Aorta (tissue), 5 donors: ENCODE data around the gene EHD2. TPM values are rescaled to one million over a fixed set of nuclear protein-coding genes. Genes with fewer than 3 reads are reported as not detected.
A peak's percentile ranks its signal among the peaks of the same experiment; 100 is the strongest.

Source experiments
- ATAC-seq: fragments of 200-7000 bp; cut with Tn5 transposase; one replicate; pipeline ENCODE4 v1.9.1; 2022; ENCODE audit warnings: moderate library complexity; ENCODE audit not compliant: low FRiP score
- DNase-seq, 2 donors: peaks; one replicate each; pipeline ENCODE4 v3.0.0-alpha.2; 2020
- H3K27ac ChIP-seq, 2 donors: one replicate each; pipeline ENCODE4 v1.5.1; 2013; ENCODE audit warnings: low read length in 2 of 2, mild to moderate bottlenecking in 2 of 2, moderate library complexity in 2 of 2, control low read depth in 1 of 2, inconsistent platforms in 1 of 2, low read depth in 1 of 2
- H3K27me3 ChIP-seq, 2 donors: one replicate each; pipeline ENCODE4 v1.6.1; 2013; ENCODE audit warnings: control low read depth in 1 of 2, low read length in 1 of 2, mild to moderate bottlenecking in 1 of 2, moderate library complexity in 1 of 2; ENCODE audit not compliant: insufficient read depth in 2 of 2, control insufficient read depth in 1 of 2
- H3K36me3 ChIP-seq, 2 donors: one replicate each; pipeline ENCODE4 v1.6.1; 2013; ENCODE audit warnings: control low read depth in 1 of 2, low read length in 1 of 2, mild to moderate bottlenecking in 1 of 2; ENCODE audit not compliant: insufficient read depth in 2 of 2, control insufficient read depth in 1 of 2
- H3K4me1 ChIP-seq, 2 donors: one replicate each; pipeline ENCODE4 v1.6.1; 2013; ENCODE audit warnings: low read length in 2 of 2, control low read depth in 1 of 2, mild to moderate bottlenecking in 1 of 2, moderate library complexity in 1 of 2; ENCODE audit not compliant: insufficient read depth in 2 of 2, control insufficient read depth in 1 of 2
- H3K4me3 ChIP-seq, 2 donors: one replicate each; pipeline ENCODE4 v1.5.1; 2013; ENCODE audit warnings: low read length in 2 of 2, control low read depth in 1 of 2, mild to moderate bottlenecking in 1 of 2
- H3K9me3 ChIP-seq: one replicate; pipeline ENCODE4 v1.6.1; 2013; ENCODE audit warnings: mild to moderate bottlenecking, low read length; ENCODE audit not compliant: control insufficient read depth
- WGBS, 2 donors: extraction: QIAGEN DNeasy Blood & Tissue Kit; methylation state at CpG; one replicate each; pipeline ENCODE4 v1.1.7; 2013; 5-methylcytosine and 5-hydroxymethylcytosine counted together
- intact Hi-C, 2 donors: fragments of 100-400 bp; cut with DNase I; formaldehyde crosslinking; loops; one replicate each; pipeline versions ENCODE4 v1.14.2 to v1.15.0; 2022
- polyA plus RNA-seq, 2 donors: library from polyadenylated mRNA; stranded (reverse); fragments of 200-250 nt; gene quantifications; one replicate each; pipeline ENCODE4 v1.2.3, GENCODE V29; 2013
- total RNA-seq, 2 donors: library from RNA; stranded (reverse); fragmentation: NEBNext Ultra II Directional; extraction: Animal tissue kit (Norgen Biotek cat#: 25700); gene quantifications; one replicate each; pipeline ENCODE4 v1.2.1, GENCODE V29; 2021
- donor health status: healthy with polysubstance abuse.
- donor health status: Bipolar disorder and iron deficiency.
- donor health status: DM: no; HTN: no; CAD: no.
- donor health status: DM: no; HTN: no; CAD: no.
- donor health status: DM: yes; HTN: yes; CAD: no.

EHD2 gene
- total and polyA plus RNA-seq, 4 donors = 38.4 to 189 (median 145) TPM

DNA sequence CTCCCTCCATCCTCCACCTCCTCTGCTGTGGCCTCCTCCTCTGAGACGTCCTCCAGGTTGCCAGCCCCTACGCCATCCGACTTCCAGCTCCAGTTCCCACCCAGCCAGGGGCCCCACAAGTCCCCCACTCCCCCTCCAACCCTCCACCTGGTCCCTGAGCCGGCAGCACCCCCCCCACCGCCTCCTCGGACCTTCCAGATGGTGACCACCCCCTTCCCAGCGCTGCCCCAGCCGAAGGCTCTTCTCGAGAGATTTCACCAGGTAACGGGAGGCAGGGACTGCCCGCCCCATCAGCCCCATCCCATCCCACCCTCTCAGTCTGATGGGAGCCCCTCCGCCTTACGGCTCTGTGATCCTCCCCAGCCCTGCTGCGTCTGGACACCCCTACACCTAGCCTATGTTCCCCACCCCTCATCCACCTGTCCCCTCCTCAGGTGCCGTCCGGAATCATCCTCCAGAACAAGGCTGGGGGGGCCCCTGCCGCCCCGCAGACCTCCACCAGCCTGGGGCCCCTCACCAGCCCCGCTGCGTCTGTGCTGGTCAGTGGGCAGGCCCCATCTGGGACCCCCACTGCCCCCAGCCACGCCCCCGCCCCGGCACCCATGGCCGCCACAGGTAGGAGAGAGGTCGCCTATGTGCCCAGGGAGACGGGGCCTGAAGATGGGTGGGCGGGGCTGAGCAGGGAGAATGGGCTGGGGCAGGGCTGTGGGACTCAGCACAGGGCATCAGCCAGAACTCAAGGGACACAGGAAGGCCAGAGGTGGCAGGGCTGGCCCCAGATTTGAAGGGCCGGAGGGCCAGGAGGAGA, 18.6 kb upstream of the EHD2 start:
- no peak overlapping the region for H3K4me3 ChIP-seq
- H3K4me1 ChIP-seq = no peaks in the 10 kb centered on the region
- H3K9me3 ChIP-seq = no peaks in the 10 kb centered on the region
- H3K27me3 ChIP-seq = no peaks in the 10 kb centered on the region
- H3K36me3 ChIP-seq = peaks cover 0 to 5% of the 10 kb centered on the region in 2 donors
- ATAC-seq (no peak), DNase-seq (no peak)
- H3K27ac ChIP-seq = no peak overlapping the region
- intact Hi-C loops = loop anchor here (5.0 to 10.0 kb wide), 4 partner anchors 82 to 410 kb away; partner anchors contain the start of gene NAPA (in 1 of the 2)
- 87 to 88% methylated on average over 25 to 28 of the region's 28 CpGs for WGBS, 2 donors

GRCh38 chr19:47695533-47696262, 17.5 kb upstream of the EHD2 start:
- intact Hi-C loops = loop anchor here (5.0 to 10.0 kb wide), 4 partner anchors 83 to 411 kb away; partner anchors contain the start of gene NAPA (in 1 of the 2)
- no peak for ATAC-seq
- H3K4me3 ChIP-seq = no peak overlapping the region
- DNase-seq = no peak
- H3K27ac ChIP-seq = no peak overlapping the region
- no peaks in the 10 kb centered on the region for H3K9me3 ChIP-seq
- WGBS, 2 donors = 86 to 88% methylated on average over 25 to 26 of the region's 26 CpGs
- H3K27me3 ChIP-seq = no peaks in the 10 kb centered on the region
- peaks cover 0 to 5% of the 10 kb centered on the region in 2 donors for H3K36me3 ChIP-seq
- H3K4me1 ChIP-seq = no peaks in the 10 kb centered on the region

- intact Hi-C loops = loop anchor here (5.0 to 10.0 kb wide), 4 partner anchors 84 to 412 kb away; partner anchors contain the start of gene NAPA (in 1 of the 2)
- H3K4me3 ChIP-seq = no peak overlapping the region
- H3K9me3 ChIP-seq = no peaks in the 10 kb centered on the region
- H3K27me3 ChIP-seq = no peaks in the 10 kb centered on the region
- H3K27ac ChIP-seq = no peak overlapping the region
- DNase-seq (no peak), ATAC-seq (no peak)
- H3K36me3 ChIP-seq = peaks cover 0 to 5% of the 10 kb centered on the region in 2 donors
- no peaks in the 10 kb centered on the region for H3K4me1 ChIP-seq
- 89 to 92% methylated on average over 8 of the region's 8 CpGs for WGBS, 2 donors
Observed at GRCh38 chr19:47696635-47697034, 16.6 kb upstream of the EHD2 start.

- peak; percentile 88 for ATAC-seq
- Histone ChIP-seq H3K27ac (no peak overlapping the region), H3K27me3 (no peaks in the 10 kb centered on the region), H3K4me3 (no peak overlapping the region), H3K4me1 (no peaks in the 10 kb centered on the region), H3K36me3 (peaks cover 2 to 7% of the 10 kb centered on the region in 2 donors), H3K9me3 (no peaks in the 10 kb centered on the region)
- peak; percentile 80 to 88 for DNase-seq
- intact Hi-C loops = loop anchor here (1.0 to 10.0 kb wide), 5 partner anchors 86 to 413 kb away; partner anchors contain the start of gene NAPA (in 1 of the 2)
- 40 to 44% methylated on average over 20 to 21 of the region's 21 CpGs for WGBS, 2 donors
Observed at GRCh38 chr19:47697863-47698609, 15.2 kb upstream of the EHD2 start.

DNA sequence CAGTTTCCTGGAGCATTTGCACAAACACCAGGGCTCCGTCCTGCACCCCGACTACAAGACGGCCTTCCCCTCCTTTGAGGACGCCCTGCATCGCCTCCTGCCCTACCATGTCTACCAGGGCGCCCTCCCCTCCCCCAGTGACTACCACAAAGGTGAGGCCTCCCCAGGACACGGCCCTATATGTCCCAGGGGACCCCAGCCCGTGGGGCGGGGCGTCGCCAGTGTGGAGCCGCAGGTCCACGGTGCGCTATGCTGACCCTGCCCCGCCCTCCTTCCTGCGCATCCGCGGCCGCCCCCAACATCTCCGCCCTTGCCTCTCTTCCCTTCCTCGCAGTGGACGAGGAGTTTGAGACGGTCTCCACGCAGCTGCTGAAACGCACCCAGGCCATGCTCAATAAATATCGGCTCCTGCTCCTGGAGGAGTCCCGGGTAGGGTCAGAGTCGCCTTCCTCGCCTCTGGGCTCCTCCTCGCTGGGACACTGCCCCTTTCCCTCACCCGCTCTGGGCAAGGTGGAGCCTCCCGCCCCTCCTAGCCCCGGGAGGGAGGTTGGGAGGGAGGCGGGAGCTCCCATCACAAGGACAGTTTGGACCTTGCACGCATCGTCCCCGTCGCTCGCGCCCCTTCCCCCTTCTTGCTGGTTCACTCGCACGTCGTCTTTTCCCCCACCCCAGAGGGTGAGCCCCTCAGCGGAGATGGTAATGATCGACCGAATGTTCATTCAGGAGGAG, 14.4 kb upstream of the EHD2 start:
- H3K4me1 ChIP-seq = no peaks in the 10 kb centered on the region
- intact Hi-C loops = loop anchor here (1.0 to 10.0 kb wide), 5 partner anchors 86 to 414 kb away; partner anchors contain the start of gene NAPA (in 1 of the 2)
- ATAC-seq = peak; percentile 11
- 87 to 89% methylated on average over 44 to 46 of the region's 46 CpGs for WGBS, 2 donors
- no peak for DNase-seq
- no peaks in the 10 kb centered on the region for H3K9me3 ChIP-seq
- no peak overlapping the region for H3K4me3 ChIP-seq
- no peak overlapping the region for H3K27ac ChIP-seq
- no peaks in the 10 kb centered on the region for H3K27me3 ChIP-seq
- H3K36me3 ChIP-seq = peaks cover 2 to 7% of the 10 kb centered on the region in 2 donors

GRCh38 chr19:47699360-47699917, 13.8 kb upstream of the EHD2 start:
- peaks cover 2 to 7% of the 10 kb centered on the region in 2 donors for H3K36me3 ChIP-seq
- WGBS, 2 donors = 59 to 63% methylated on average over 9 of the region's 9 CpGs
- no peak overlapping the region for H3K27ac ChIP-seq
- H3K27me3 ChIP-seq = no peaks in the 10 kb centered on the region
- H3K4me3 ChIP-seq = no peak overlapping the region
- no peak for ATAC-seq
- H3K4me1 ChIP-seq = no peaks in the 10 kb centered on the region
- peak in 1 of 2 donors; percentile 84 for DNase-seq
- no peaks in the 10 kb centered on the region for H3K9me3 ChIP-seq
- intact Hi-C loops = loop anchor here (5.0 to 10.0 kb wide), 4 partner anchors 87 to 415 kb away; partner anchors contain the start of gene NAPA (in 1 of the 2)

GRCh38 chr19:47700934-47701716, 12.1 kb upstream of the EHD2 start:
- H3K9me3 ChIP-seq = no peaks in the 10 kb centered on the region
- peaks cover 2 to 7% of the 10 kb centered on the region in 2 donors for H3K36me3 ChIP-seq
- no peaks in the 10 kb centered on the region for H3K27me3 ChIP-seq
- WGBS, 2 donors = 90 to 91% methylated on average over 42 to 43 of the region's 43 CpGs
- no peak overlapping the region for H3K4me3 ChIP-seq
- no peak for ATAC-seq
- intact Hi-C loops = no loop called here
- no peak for DNase-seq
- no peak overlapping the region for H3K27ac ChIP-seq
- H3K4me1 ChIP-seq = no peaks in the 10 kb centered on the region
